HCT116 (cell line): ENCODE results near the gene PHGDH. TPM values are rescaled to one million over a fixed set of nuclear protein-coding genes. Genes with fewer than 3 reads are reported as not detected.
A peak's percentile ranks its signal among the peaks of the same experiment; 100 is the strongest.

ENCODE experiments used
- ATAC-seq: fragments of 200-7000 bp; cut with Tn5 transposase; 2 replicates; pipeline ENCODE4 v1.9.1; 2020; ENCODE audit warnings: mild to moderate bottlenecking, moderate library complexity
- BruUV-seq: library from RNA; stranded (reverse); fragments of 400-500 nt; replicated peaks from 2 replicates; lab custom pipeline; 2021; lab: Mats Ljungman, UMichigan
- CTCF ChIA-PET: fragments of 300-600 bp; sonication (Branson Sonifier 250); formaldehyde crosslinking; loops from one replicate; lab custom pipeline; 2021; ENCODE audit warnings: antibody characterized with exemption; lab: Charles Lee
- POLR2A ChIA-PET: fragments of 300-600, 350-600 bp; sonication (Branson Sonifier 250); formaldehyde crosslinking; loops from one replicate; lab custom pipeline; 2021; ENCODE audit warnings: antibody characterized with exemption; lab: Charles Lee
- RAD21 ChIA-PET, 2 experiments: fragments of 300-600 bp; sonication (Branson Sonifier 250); formaldehyde crosslinking; loops; one replicate each; lab custom pipeline; 2023; ENCODE audit warnings: low total read pairs in 2 of 2; ENCODE audit not compliant: uncharacterized antibody in 2 of 2, unreplicated experiment in 2 of 2, low non-redundant PET in 1 of 2; lab: Charles Lee
- DNase-seq: peaks from one replicate; pipeline ENCODE4 v3.0.0-alpha.2; 2010; ENCODE audit warnings: low read depth, low spot score
- H2AFZ ChIP-seq: fragments of 200-600 bp; shearing (Covaris generic), sonication (generic); 2 replicates; pipeline ENCODE4 v1.6.1; 2017; ENCODE audit warnings: low read depth, mixed run types, mixed read lengths, antibody characterized with exemption, low read length; ENCODE audit not compliant: poor library complexity, severe bottlenecking
- H3K27ac ChIP-seq: 2 replicates; pipeline ENCODE4 v1.5.1; 2012; ENCODE audit warnings: low read depth, low read length
- H3K27me3 ChIP-seq: fragments of 200-600 bp; sonication (generic); 2 replicates; pipeline ENCODE4 v1.6.1; 2016; ENCODE audit warnings: mixed run types, low read length, mixed read lengths; ENCODE audit not compliant: insufficient read depth
- H3K36me3 ChIP-seq, 2 experiments: fragments of 200-500 bp in 1 of 2; fragments of 200-600 bp in 1 of 2; sonication (Bioruptor generic) in 1 of 2; sonication (generic) in 1 of 2; 2 replicates each; pipeline versions ENCODE4 v1.5.1 to v1.6.1; 2014 to 2016; ENCODE audit warnings: low read length in 2 of 2, inconsistent platforms in 1 of 2, mixed read lengths in 1 of 2, mixed run types in 1 of 2; ENCODE audit not compliant: insufficient read depth in 2 of 2, control insufficient read depth in 1 of 2
- H3K4me1 ChIP-seq, 2 experiments: fragments of 200-600 bp in 1 of 2; sonication (generic) in 1 of 2; 2 replicates each; pipeline versions ENCODE4 v1.5.1 to v1.6.1; 2012 to 2017; ENCODE audit warnings: low read length in 2 of 2, inconsistent platforms in 1 of 2, mild to moderate bottlenecking in 1 of 2, mixed read lengths in 1 of 2, mixed run types in 1 of 2, moderate library complexity in 1 of 2; ENCODE audit not compliant: insufficient read depth in 2 of 2, control insufficient read depth in 1 of 2
- H3K4me2 ChIP-seq: fragments of 200-600 bp; sonication (generic); 2 replicates; pipeline ENCODE4 v1.6.1; 2017; ENCODE audit warnings: mixed run types, low read length, mixed read lengths
- H3K4me3 ChIP-seq, 2 experiments: fragments of 200-600 bp in 1 of 2; sonication (generic) in 1 of 2; replicated peaks in 1 of 2; 2 replicates each; pipeline ENCODE4 v1.5.1; 2011 to 2016; ENCODE audit warnings: low read length in 2 of 2, control low read depth in 1 of 2, low read depth in 1 of 2, mild to moderate bottlenecking in 1 of 2, mixed read lengths in 1 of 2, mixed run types in 1 of 2
- H3K79me2 ChIP-seq: fragments of 200-600 bp; sonication (generic); 2 replicates; pipeline ENCODE4 v1.6.1; 2017; ENCODE audit warnings: mild to moderate bottlenecking, mixed run types, low read length, moderate library complexity, mixed read lengths; ENCODE audit not compliant: insufficient read depth
- H3K9ac ChIP-seq: fragments of 200-600 bp; sonication (generic); 2 replicates; pipeline ENCODE4 v1.6.1; 2016; ENCODE audit warnings: low read length, mixed read lengths
- H3K9me2 ChIP-seq: fragments of 200-600 bp; sonication (generic), shearing (Covaris generic); 2 replicates; pipeline ENCODE4 v1.6.1; 2017; ENCODE audit warnings: mixed run types, mild to moderate bottlenecking, moderate library complexity; ENCODE audit not compliant: insufficient read depth
- H3K9me3 ChIP-seq, 2 experiments: fragments of 200-500 bp in 1 of 2; fragments of 200-600 bp in 1 of 2; sonication (Bioruptor generic) in 1 of 2; sonication (generic) in 1 of 2; 2 replicates each; pipeline ENCODE4 v1.6.1; 2014 to 2017; ENCODE audit warnings: low read length in 2 of 2, mixed read lengths in 2 of 2, inconsistent platforms in 1 of 2, low read depth in 1 of 2, mild to moderate bottlenecking in 1 of 2, mixed run types in 1 of 2, moderate library complexity in 1 of 2; ENCODE audit not compliant: control insufficient read depth in 1 of 2, insufficient read depth in 1 of 2
- H4K20me1 ChIP-seq: fragments of 200-600 bp; sonication (generic), shearing (Covaris generic); 2 replicates; pipeline ENCODE4 v1.6.1; 2017; ENCODE audit warnings: mixed run types, mild to moderate bottlenecking, moderate library complexity; ENCODE audit not compliant: insufficient read depth
- CBX3 ChIP-seq: IDR thresholded peaks from 2 replicates; pipeline ENCODE4 v1.6.1; 2012; ENCODE audit warnings: low read depth
- CEBPB ChIP-seq: IDR thresholded peaks from 2 replicates; pipeline ENCODE4 v1.6.1; 2012; ENCODE audit warnings: low read depth
- CTCF ChIP-seq, 3 experiments: fragments of 200-600 bp in 1 of 3; sonication (generic) in 1 of 3; IDR thresholded peaks in 2 of 3; conservative IDR thresholded peaks in 1 of 3; 2 replicates each; pipeline ENCODE4 v1.5.1; 2012 to 2017; ENCODE audit warnings: low read depth in 2 of 3, low read length in 2 of 3, antibody characterized with exemption in 1 of 3, borderline replicate concordance in 1 of 3, control low read depth in 1 of 3, mild to moderate bottlenecking in 1 of 3, mixed read lengths in 1 of 3, mixed run types in 1 of 3, moderate library complexity in 1 of 3; ENCODE audit not compliant: insufficient read depth in 1 of 3
- ELF1 ChIP-seq: IDR thresholded peaks from 2 replicates; pipeline ENCODE4 v1.6.1; 2012; ENCODE audit warnings: low read depth, borderline replicate concordance
- EZH2phosphoT487 ChIP-seq: fragments of 200-600 bp; IDR thresholded peaks from 2 replicates; pipeline ENCODE4 v1.6.1; 2018; ENCODE audit warnings: antibody characterized with exemption, borderline replicate concordance
- MAX ChIP-seq: IDR thresholded peaks from 2 replicates; pipeline ENCODE4 v1.6.1; 2012
- POLR2AphosphoS5 ChIP-seq: IDR thresholded peaks from 2 replicates; pipeline ENCODE4 v1.6.1; 2011; ENCODE audit warnings: mild to moderate bottlenecking, low read depth, low read length, moderate library complexity
- RAD21 ChIP-seq: IDR thresholded peaks from 2 replicates; pipeline ENCODE4 v1.6.1; 2012; ENCODE audit warnings: low read depth, mild to moderate bottlenecking
- SP1 ChIP-seq: IDR thresholded peaks from 2 replicates; pipeline ENCODE4 v1.6.1; 2012; ENCODE audit warnings: low read depth
- TCF7L2 ChIP-seq: IDR thresholded peaks from 2 replicates; pipeline ENCODE4 v1.7.0; 2011; ENCODE audit warnings: borderline replicate concordance, inconsistent platforms; ENCODE audit not compliant: insufficient read depth, insufficient read length; ENCODE audit errors: extremely low read depth
- ZBTB33 ChIP-seq: IDR thresholded peaks from 2 replicates; pipeline ENCODE4 v1.6.1; 2011; ENCODE audit warnings: mild to moderate bottlenecking, low read length, moderate library complexity; ENCODE audit not compliant: insufficient replicate concordance; ENCODE audit errors: extremely low read depth
- ZNF274 ChIP-seq: fragments of 200-500 bp; sonication (Bioruptor generic); IDR thresholded peaks from 2 replicates; pipeline ENCODE4 v1.6.1; 2014; ENCODE audit warnings: mild to moderate bottlenecking, low read depth, low read length, inconsistent platforms
- intact Hi-C: fragments of 100-400 bp; cut with micrococcal nuclease; formaldehyde crosslinking; loops from 2 replicates; pipeline ENCODE4 v1.10.0; 2022
- total RNA-seq: library from RNA; stranded (reverse); gene quantifications from one replicate; pipeline ENCODE4 v1.2.1, GENCODE V29; 2021; ENCODE audit not compliant: unreplicated experiment

Gene PHGDH
- total RNA-seq, 1 experiment from 2014 or later: 187 TPM

GRCh38 chr1:119712342-119713038 lies 756 bp downstream of the PHGDH start:
- no peaks in the 10 kb centered on the region for H3K9me2 ChIP-seq
- no peaks in the 10 kb centered on the region for H4K20me1 ChIP-seq
- peak overlapping the region; percentile 94 for H3K4me2 ChIP-seq
- ATAC-seq (peak; percentile 56), DNase-seq (peak; percentile 19)
- TF ChIP-seq POLR2AphosphoS5 (peak; percentile 48), MAX (no peak)
- H3K9me3 ChIP-seq: no peaks in the 10 kb centered on the region
- ChIA-PET POLR2A (interaction anchor here (1.1 to 1.4 kb wide), 3 partner anchors 10 to 91 kb away, joined by 3 to 8 read pairs (median 3); partner anchors contain the start of gene ZNF697), RAD21 (no interaction called here), CTCF (interaction anchor here (0.8 to 1.4 kb wide), 3 partner anchors 26 to 37 kb away, joined by 3 to 4 read pairs (median 3); no protein-coding TSS in a partner anchor)
- H2AFZ ChIP-seq: peak overlapping the region; percentile 71
- peak overlapping the region; percentile 92 to 96 for H3K4me3 ChIP-seq
- peaks cover 16 to 18% of the 10 kb centered on the region in 2 experiments for H3K4me1 ChIP-seq
- no peaks in the 10 kb centered on the region for H3K27me3 ChIP-seq
- peak overlapping the region; percentile 57 for H3K27ac ChIP-seq
- H3K36me3 ChIP-seq: no peaks in the 10 kb centered on the region
- intact Hi-C loops: no loop called here
- H3K79me2 ChIP-seq: peaks cover 18% of the 10 kb centered on the region
- peak overlapping the region; percentile 64 for H3K9ac ChIP-seq
- BruUV-seq: no TSS peak

GRCh38 chr1:119713039-119713748 lies 1.5 kb downstream of the PHGDH start:
- ATAC-seq: no peak
- Histone ChIP-seq H3K27ac (peak overlapping the region; percentile 36; the same call in 1 of the 2 replicates), H3K36me3 (no peaks in the 10 kb centered on the region), H3K27me3 (no peaks in the 10 kb centered on the region), H3K4me2 (peak overlapping the region; percentile 94), H4K20me1 (no peaks in the 10 kb centered on the region), H3K9me3 (no peaks in the 10 kb centered on the region), H3K4me3 (peak overlapping the region; percentile 92 to 96), H3K9ac (peak overlapping the region; percentile 41), H2AFZ (no peak overlapping the region), H3K4me1 (peaks cover 16 to 18% of the 10 kb centered on the region in 2 experiments), H3K9me2 (no peaks in the 10 kb centered on the region), H3K79me2 (peaks cover 18% of the 10 kb centered on the region)
- BruUV-seq: TSS peak; percentile 47
- no peak for DNase-seq
- ChIA-PET RAD21 (no interaction called here), POLR2A (no interaction called here), CTCF (interaction anchor here (0.9 kb wide), 1 partner anchor 38 kb away, joined by 3 read pairs; no protein-coding TSS in a partner anchor)
- intact Hi-C loops: no loop called here
- no peak for TF ChIP-seq CBX3
- TF ChIP-seq EZH2phosphoT487: no peak
- no peak for TF ChIP-seq SP1
- no peak for TF ChIP-seq ZNF274
- no peak for TF ChIP-seq RAD21
- TF ChIP-seq CTCF (IDR thresholded peaks at IDR 0.05 in 2 of 3, conservative IDR thresholded peaks at IDR 0.05 in 1 of 3; ENCODE audit: borderline replicate concordance in 1 of 3, insufficient read depth in 1 of 3, low read depth in 2 of 3, low read length in 2 of 3): no peak
- no peak for TF ChIP-seq TCF7L2
- no peak for TF ChIP-seq ZBTB33
- TF ChIP-seq ELF1: no peak
- TF ChIP-seq MAX: no peak
- no peak for TF ChIP-seq CEBPB
